Glutamatergic neuron (in vitro differentiated cells): ENCODE data around the gene PF4V1. TPM values are rescaled to one million over a fixed set of nuclear protein-coding genes. Genes with fewer than 3 reads are reported as not detected.

Experiments
- DNase-seq: peaks from one replicate; pipeline ENCODE4 v3.0.0; 2022
- H3K27ac Mint-ChIP-seq: one replicate; pipeline ENCODE4 v1.8.0; 2020; ENCODE audit warnings: mild to moderate bottlenecking, mixed read lengths, inconsistent platforms; ENCODE audit not compliant: unreplicated experiment
- H3K27me3 Mint-ChIP-seq: one replicate; pipeline ENCODE4 v1.8.0; 2020; ENCODE audit warnings: mild to moderate bottlenecking, moderate library complexity, mixed read lengths, inconsistent platforms; ENCODE audit not compliant: unreplicated experiment
- H3K36me3 Mint-ChIP-seq: one replicate; pipeline ENCODE4 v1.8.0; 2020; ENCODE audit warnings: mild to moderate bottlenecking, mixed read lengths, inconsistent platforms; ENCODE audit not compliant: unreplicated experiment
- H3K4me1 Mint-ChIP-seq: one replicate; pipeline ENCODE4 v1.8.0; 2020; ENCODE audit warnings: mild to moderate bottlenecking, low read depth, mixed read lengths, inconsistent platforms; ENCODE audit not compliant: unreplicated experiment
- H3K4me3 Mint-ChIP-seq: one replicate; pipeline ENCODE4 v1.8.0; 2020; ENCODE audit warnings: mild to moderate bottlenecking, mixed read lengths, inconsistent platforms; ENCODE audit not compliant: unreplicated experiment
- H3K9me3 Mint-ChIP-seq: one replicate; pipeline ENCODE4 v1.8.0; 2020; ENCODE audit warnings: mild to moderate bottlenecking, moderate library complexity, mixed read lengths, inconsistent platforms; ENCODE audit not compliant: unreplicated experiment
- total RNA-seq: library from RNA; stranded (reverse); fragmentation: NEBNext Ultra II Directional; extraction: Animal tissue kit (Norgen Biotek cat#: 25700); gene quantifications from one replicate; pipeline ENCODE4 v1.2.1, GENCODE V29; 2021; ENCODE audit not compliant: unreplicated experiment
- TF ChIP-seq, protein P1 (sequence below): fragments of 200-600 bp; sonication (generic); IDR thresholded peaks from one replicate; pipeline ENCODE4 v1.5.0; 2021; ENCODE audit not compliant: partially characterized antibody, unreplicated experiment

Gene PF4V1
- total RNA-seq, 1 donor from 2014 or later, result not detected

- H3K36me3 Mint-ChIP-seq, result no peaks in the 10 kb centered on the region
- TF ChIP-seq, protein P1, sequence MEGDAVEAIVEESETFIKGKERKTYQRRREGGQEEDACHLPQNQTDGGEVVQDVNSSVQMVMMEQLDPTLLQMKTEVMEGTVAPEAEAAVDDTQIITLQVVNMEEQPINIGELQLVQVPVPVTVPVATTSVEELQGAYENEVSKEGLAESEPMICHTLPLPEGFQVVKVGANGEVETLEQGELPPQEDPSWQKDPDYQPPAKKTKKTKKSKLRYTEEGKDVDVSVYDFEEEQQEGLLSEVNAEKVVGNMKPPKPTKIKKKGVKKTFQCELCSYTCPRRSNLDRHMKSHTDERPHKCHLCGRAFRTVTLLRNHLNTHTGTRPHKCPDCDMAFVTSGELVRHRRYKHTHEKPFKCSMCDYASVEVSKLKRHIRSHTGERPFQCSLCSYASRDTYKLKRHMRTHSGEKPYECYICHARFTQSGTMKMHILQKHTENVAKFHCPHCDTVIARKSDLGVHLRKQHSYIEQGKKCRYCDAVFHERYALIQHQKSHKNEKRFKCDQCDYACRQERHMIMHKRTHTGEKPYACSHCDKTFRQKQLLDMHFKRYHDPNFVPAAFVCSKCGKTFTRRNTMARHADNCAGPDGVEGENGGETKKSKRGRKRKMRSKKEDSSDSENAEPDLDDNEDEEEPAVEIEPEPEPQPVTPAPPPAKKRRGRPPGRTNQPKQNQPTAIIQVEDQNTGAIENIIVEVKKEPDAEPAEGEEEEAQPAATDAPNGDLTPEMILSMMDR, result no peak
- no peaks in the 10 kb centered on the region for H3K4me1 Mint-ChIP-seq
- H3K27ac Mint-ChIP-seq, result no peak overlapping the region
- no peak overlapping the region for H3K4me3 Mint-ChIP-seq
- DNase-seq, result no peak
- H3K27me3 Mint-ChIP-seq, result no peaks in the 10 kb centered on the region
- no peaks in the 10 kb centered on the region for H3K9me3 Mint-ChIP-seq
Measured at GRCh38 chr4:73901031-73901430, 47.9 kb downstream of the PF4V1 start.

DNA sequence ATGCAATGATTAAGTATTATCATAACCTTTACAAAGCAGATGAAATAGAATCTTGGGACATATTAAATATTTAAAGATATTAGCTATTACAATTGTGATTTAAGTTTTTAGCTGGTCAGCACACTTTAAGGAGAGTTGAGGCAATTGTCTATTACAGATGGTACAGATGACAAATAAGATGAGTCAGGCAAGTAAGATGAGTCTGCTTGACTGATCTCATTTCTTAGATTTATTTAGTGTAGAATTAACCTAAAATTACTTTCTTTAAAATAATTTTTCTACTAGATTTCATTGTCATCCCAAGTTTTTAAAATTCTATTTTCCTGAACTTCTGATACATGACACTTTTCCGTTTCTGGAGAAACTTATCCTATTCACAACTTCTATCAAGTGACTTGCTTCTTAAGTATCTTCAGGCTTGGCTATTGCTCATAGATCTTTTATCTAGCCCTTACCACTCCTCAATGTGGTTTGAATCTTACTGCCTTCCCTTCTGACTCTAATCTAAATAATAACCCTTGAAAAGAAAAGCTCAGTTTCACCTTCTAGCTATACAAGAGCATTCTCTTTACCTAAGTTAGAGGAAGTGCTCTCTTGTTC, 49.0 kb downstream of the PF4V1 start:
- Mint-ChIP-seq H3K27ac (no peak overlapping the region), H3K4me3 (no peak overlapping the region), H3K9me3 (no peaks in the 10 kb centered on the region), H3K4me1 (no peaks in the 10 kb centered on the region), H3K36me3 (no peaks in the 10 kb centered on the region), H3K27me3 (no peaks in the 10 kb centered on the region)
- TF ChIP-seq, protein P1, result no peak
- no peak for DNase-seq

DNA sequence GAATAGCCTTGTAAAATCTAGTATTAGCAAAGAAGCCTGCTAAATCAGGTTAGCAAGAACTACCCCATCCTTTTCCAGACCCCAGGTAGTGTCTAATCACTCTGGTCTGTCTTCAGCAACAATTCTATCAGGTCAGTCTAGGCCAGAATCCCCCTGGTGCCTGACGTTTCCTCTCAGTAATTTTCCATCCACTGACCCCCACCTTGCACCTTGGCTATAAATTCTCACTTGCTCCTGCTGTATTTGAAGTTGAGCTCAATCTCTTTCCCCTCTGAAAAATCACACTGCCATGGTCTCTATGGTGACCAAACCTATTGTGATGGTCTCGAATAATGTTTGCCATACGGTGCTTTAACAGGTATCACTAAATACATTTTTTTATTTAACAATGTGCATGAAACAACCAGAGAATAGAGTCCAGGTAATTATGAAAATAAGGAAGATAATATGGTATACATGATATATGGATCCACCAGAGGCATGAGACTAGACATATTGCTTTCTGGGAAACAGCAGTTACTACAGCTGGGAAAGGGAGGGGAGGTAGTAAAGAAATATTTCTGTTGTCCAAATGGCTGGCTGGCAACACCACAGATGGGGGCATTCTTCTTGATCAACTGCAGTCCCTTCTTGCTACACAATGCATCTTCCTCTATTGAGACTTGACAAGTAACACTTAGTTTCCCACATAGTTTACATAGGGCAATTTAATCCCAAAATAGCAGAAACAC, 49.9 kb downstream of the PF4V1 start:
- no peaks in the 10 kb centered on the region for H3K4me1 Mint-ChIP-seq
- H3K27me3 Mint-ChIP-seq, result no peaks in the 10 kb centered on the region
- DNase-seq, result no peak
- H3K36me3 Mint-ChIP-seq, result no peaks in the 10 kb centered on the region
- H3K9me3 Mint-ChIP-seq, result no peaks in the 10 kb centered on the region
- H3K27ac Mint-ChIP-seq, result no peak overlapping the region
- H3K4me3 Mint-ChIP-seq, result no peak overlapping the region
- TF ChIP-seq, protein P1, result no peak

Other genes starting within 250 kb of the PF4V1 start
- gene RASSF6, start 232.9 kb upstream of the PF4V1 start, total RNA-seq, result not detected
- gene CXCL8, start 112.7 kb upstream of the PF4V1 start, total RNA-seq, result not detected
- gene CXCL6, start 16.6 kb upstream of the PF4V1 start, total RNA-seq, result not detected
- not detected for gene CXCL1, start 16.1 kb downstream of the PF4V1 start, total RNA-seq
- not detected for gene PF4, start 128.7 kb downstream of the PF4V1 start, total RNA-seq
- gene PPBP, start 134.9 kb downstream of the PF4V1 start, total RNA-seq, result not detected
- not detected for gene CXCL5, start 145.4 kb downstream of the PF4V1 start, total RNA-seq
- gene CXCL3, start 185.4 kb downstream of the PF4V1 start, total RNA-seq, result 0.74 TPM
- not detected for gene CXCL2, start 245.9 kb downstream of the PF4V1 start, total RNA-seq